Sigmoid colon (tissue), 7 donors: ENCODE data around the gene TRMT2B. TPM values are rescaled to one million over a fixed set of nuclear protein-coding genes. Genes with fewer than 3 reads are reported as not detected.

Experiments
- DNase-seq: peaks from one replicate; pipeline ENCODE4 v3.0.0-alpha.2; 2019
- H3K27ac ChIP-seq, 4 donors: fragments of 200-600 bp; sonication (generic); one replicate each; pipeline ENCODE4 v1.5.1; 2016 to 2019; ENCODE audit warnings: mild to moderate bottlenecking in 1 of 4
- H3K27me3 ChIP-seq, 3 donors: fragments of 200-600 bp; sonication (generic); one replicate each; pipeline ENCODE4 v1.5.1; 2019; ENCODE audit warnings: mild to moderate bottlenecking in 1 of 3
- H3K36me3 ChIP-seq, 4 donors: fragments of 200-600 bp; sonication (generic); one replicate each; pipeline ENCODE4 v1.5.1; 2016 to 2019
- H3K4me1 ChIP-seq, 4 donors: fragments of 200-600 bp; sonication (generic); one replicate each; pipeline ENCODE4 v1.5.1; 2017 to 2019
- H3K4me3 ChIP-seq, 4 donors: fragments of 200-600 bp; sonication (generic); one replicate each; pipeline ENCODE4 v1.5.1; 2017 to 2019; ENCODE audit warnings: mild to moderate bottlenecking in 2 of 4, moderate library complexity in 1 of 4
- H3K9me3 ChIP-seq, 4 donors: fragments of 200-600 bp in 3 of 4; sonication (generic) in 3 of 4; one replicate each; pipeline versions ENCODE4 v1.5.1 to v1.6.1; 2013 to 2019
- CTCF ChIP-seq, 4 experiments: fragments of 450-650 bp in 3 of 4; fragments of 200-600 bp in 1 of 4; IDR thresholded peaks; one replicate each; pipeline ENCODE4 v1.5.1; 2016 to 2019; ENCODE audit warnings: antibody characterized with exemption in 4 of 4, mild to moderate bottlenecking in 3 of 4, moderate library complexity in 2 of 4
- EP300 ChIP-seq, 4 donors: sonication (generic); formaldehyde crosslinking; IDR thresholded peaks; one replicate each; pipeline ENCODE4 v1.6.1; 2017; ENCODE audit warnings: antibody characterized with exemption in 4 of 4
- POLR2A ChIP-seq, 2 donors: fragments of 450-650 bp; IDR thresholded peaks; one replicate each; pipeline ENCODE4 v1.6.1; 2016; ENCODE audit warnings: antibody characterized with exemption in 2 of 2, mild to moderate bottlenecking in 2 of 2, moderate library complexity in 2 of 2
- POLR2AphosphoS5 ChIP-seq, 4 donors: sonication (generic); formaldehyde crosslinking; IDR thresholded peaks; one replicate each; pipeline ENCODE4 v1.6.1; 2017; ENCODE audit warnings: antibody characterized with exemption in 4 of 4
- WGBS, 2 donors: extraction: QIAGEN DNeasy Blood & Tissue Kit; methylation state at CpG; one replicate each; pipeline ENCODE4 v1.1.7; 2013; 5-methylcytosine and 5-hydroxymethylcytosine counted together
- intact Hi-C: fragments of 100-400 bp; cut with DNase I; formaldehyde crosslinking; loops from one replicate; pipeline ENCODE4 v1.15.1; 2023
- polyA plus RNA-seq, 3 donors: library from polyadenylated mRNA; stranded (reverse); fragments of 200-250 nt; gene quantifications; one replicate each; pipeline ENCODE4 v1.2.3, GENCODE V29; 2013
- total RNA-seq, 4 donors: library from RNA; depleted of rRNA; stranded (reverse); fragments of >200 nt; gene quantifications; one replicate each; pipeline ENCODE4 v1.1.0, GENCODE V29; 2016
- donor health status: healthy with polysubstance abuse.
- donor health status: Bipolar disorder and iron deficiency.
- donor health status: healthy.

TRMT2B gene
- total RNA-seq, result 10 to 100 TPM; 13.9 to 20.1 (median 17.6) TPM
- polyA plus RNA-seq, result 10 to 100 TPM in 2 of 3 donors, 1 to 10 TPM in 1; 9.6 to 13.8 (median 13.2) TPM

GRCh38 chrX:101051549-101052302, at the start of gene TRMT2B:
Gene TRMT2B (minus strand): TSS chrX:101052111. CDS start chrX:101042289, 9,822 bp downstream.
- DNase-seq, result peak; percentile 95
- H3K4me1 ChIP-seq, result peaks cover 0 to 14% (median 4%) of the 10 kb centered on the region in 4 donors
- H3K36me3 ChIP-seq, result no peaks in the 10 kb centered on the region
- peak within 1 kb of the TSS; percentile 44 to 58 (median 52) for H3K4me3 ChIP-seq
- TF ChIP-seq CTCF (IDR thresholded peaks at IDR 0.05) (no peak), EP300 (IDR thresholded peaks at IDR 0.05) (no peak), POLR2AphosphoS5 (IDR thresholded peaks at IDR 0.05) (peak; percentile 50 to 75 (median 72)), POLR2A (IDR thresholded peaks at IDR 0.05) (peak in 1 of 2 donors; percentile 21)
- H3K27ac ChIP-seq, result peak within 1 kb of the TSS; percentile 85 to 91 (median 87)
- no peaks in the 10 kb centered on the region for H3K9me3 ChIP-seq
- WGBS, 2 donors, result 0 to 1% methylated on average over 43 of the region's 43 CpGs
- no peaks in the 10 kb centered on the region for H3K27me3 ChIP-seq
- intact Hi-C loops, result loop anchor here (5.0 kb wide), 3 partner anchors 46 to 236 kb away; partner anchors contain the start of gene CENPI

- DNase-seq, result peak; percentile 96
- H3K36me3 ChIP-seq, result no peaks in the 10 kb centered on the region
- no peaks in the 10 kb centered on the region for H3K27me3 ChIP-seq
- H3K27ac ChIP-seq, result peak within 1 kb of the TSS; percentile 74 to 82 (median 78)
- H3K4me3 ChIP-seq, result peak within 1 kb of the TSS; percentile 28 to 48 (median 42)
- intact Hi-C loops, result loop anchor here (5.0 kb wide), 2 partner anchors 45 to 110 kb away; partner anchors contain the start of gene TRMT2B
- H3K9me3 ChIP-seq, result no peaks in the 10 kb centered on the region
- TF ChIP-seq EP300 (IDR thresholded peaks at IDR 0.05), result no peak
- TF ChIP-seq POLR2AphosphoS5 (IDR thresholded peaks at IDR 0.05), result peak; percentile 30 to 78 (median 55)
- TF ChIP-seq POLR2A (IDR thresholded peaks at IDR 0.05), result no peak
- TF ChIP-seq CTCF (IDR thresholded peaks at IDR 0.05), result no peak
- 0 to 1% methylated on average over 48 of the region's 48 CpGs for WGBS, 2 donors
- no peaks in the 10 kb centered on the region for H3K4me1 ChIP-seq
Observed at GRCh38 chrX:101097546-101098453, 45.9 kb upstream of the TRMT2B start, which contains the start of gene CENPI. Gene CENPI (plus strand): TSS chrX:101098204. CDS start chrX:101101071, 2,867 bp downstream.

DNA sequence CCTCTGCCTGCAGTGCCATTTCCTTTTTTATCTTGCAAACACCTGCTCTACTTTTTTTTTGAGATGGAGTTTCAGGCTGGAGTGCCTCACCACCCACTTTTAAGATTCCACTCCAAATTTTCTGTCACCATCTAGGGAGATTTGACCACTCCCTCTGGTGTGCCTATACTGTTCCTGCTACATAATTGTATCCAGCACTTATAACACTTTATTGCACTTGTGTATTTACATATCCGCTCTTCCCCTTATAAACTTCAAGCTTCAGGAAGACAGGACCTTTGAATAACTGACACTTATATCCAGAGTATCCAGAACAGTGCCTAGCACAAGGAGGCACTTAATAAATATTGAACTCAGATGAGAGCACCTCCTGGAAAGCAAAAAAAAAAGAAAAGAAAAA, 39.9 kb upstream of the TRMT2B start:
- H3K4me3 ChIP-seq, result no peak overlapping the region
- H3K4me1 ChIP-seq, result no peaks in the 10 kb centered on the region
- H3K9me3 ChIP-seq, result no peaks in the 10 kb centered on the region
- no peak overlapping the region for H3K27ac ChIP-seq
- intact Hi-C loops, result no loop called here
- TF ChIP-seq POLR2AphosphoS5 (IDR thresholded peaks at IDR 0.05) (no peak), CTCF (IDR thresholded peaks at IDR 0.05) (no peak), POLR2A (IDR thresholded peaks at IDR 0.05) (no peak), EP300 (IDR thresholded peaks at IDR 0.05) (no peak)
- 17 to 66% methylated on average over 1 of the region's 1 CpG for WGBS, 2 donors
- no peak for DNase-seq
- no peaks in the 10 kb centered on the region for H3K27me3 ChIP-seq
- no peaks in the 10 kb centered on the region for H3K36me3 ChIP-seq

- H3K36me3 ChIP-seq, result no peaks in the 10 kb centered on the region
- no peak for DNase-seq
- H3K27me3 ChIP-seq, result peaks cover 0 to 4% (median 0%) of the 10 kb centered on the region in 3 donors
- peak overlapping the region in 3 of 4 donors; percentile 77 to 79 (median 78) for H3K27ac ChIP-seq
- 41 to 67% methylated on average over 3 of the region's 3 CpGs for WGBS, 2 donors
- TF ChIP-seq EP300 (IDR thresholded peaks at IDR 0.05) (no peak), POLR2A (IDR thresholded peaks at IDR 0.05) (no peak), CTCF (IDR thresholded peaks at IDR 0.05) (no peak), POLR2AphosphoS5 (IDR thresholded peaks at IDR 0.05) (no peak)
- intact Hi-C loops, result no loop called here
- no peaks in the 10 kb centered on the region for H3K9me3 ChIP-seq
- peak overlapping the region; percentile 50 to 60 (median 56) for H3K4me3 ChIP-seq
- peaks cover 0 to 14% (median 4%) of the 10 kb centered on the region in 4 donors for H3K4me1 ChIP-seq
Observed at GRCh38 chrX:101081231-101081630, 29.3 kb upstream of the TRMT2B start.
